NCI-H2227 treated with DMSO at 0.1 percent for 48 hours (cell line): Measurements from ENCODE around the gene CCDC174.

Source experiments
- DNase-seq: peaks from one replicate; lab custom pipeline; 2025; lab: John Stamatoyannopoulos, UW

The CCDC174 gene

GRCh38 chr3:14657579-14657978 lies 6.0 kb downstream of the CCDC174 start:
- no peak for DNase-seq

GRCh38 chr3:14658978-14659377 lies 7.4 kb downstream of the CCDC174 start:
- DNase-seq, result peak; percentile 37

- no peak for DNase-seq
These were observed 9.4 kb downstream of the CCDC174 start for GRCh38 chr3:14660942-14661341.

GRCh38 chr3:14663396-14664135 lies 12.0 kb downstream of the CCDC174 start:
- peak; percentile 22 for DNase-seq

- no peak for DNase-seq
These were observed 12.6 kb downstream of the CCDC174 start for GRCh38 chr3:14664170-14664569.

- DNase-seq, result no peak
These were observed 21.0 kb downstream of the CCDC174 start for GRCh38 chr3:14672588-14672987.

- DNase-seq, result no peak
These were observed 23.3 kb downstream of the CCDC174 start, which contains the start of gene C3orf20 for GRCh38 chr3:14674841-14675240. C3orf20 (plus strand) TSS chr3:14675141; CDS start chr3:14682714, 7,573 bp downstream.

GRCh38 chr3:14676881-14677280 lies 25.3 kb downstream of the CCDC174 start:
- DNase-seq, result no peak

GRCh38 chr3:14678015-14678503 lies 26.5 kb downstream of the CCDC174 start:
- no peak for DNase-seq

- no peak for DNase-seq
These were observed 28.6 kb downstream of the CCDC174 start for GRCh38 chr3:14680115-14680514.

GRCh38 chr3:14680716-14681115 lies 29.2 kb downstream of the CCDC174 start:
- no peak for DNase-seq

GRCh38 chr3:14684447-14684846 lies 32.9 kb downstream of the CCDC174 start:
- DNase-seq, result no peak

- no peak for DNase-seq
These were observed 33.6 kb downstream of the CCDC174 start for GRCh38 chr3:14685179-14685578.

GRCh38 chr3:14687360-14687759 lies 35.8 kb downstream of the CCDC174 start:
- no peak for DNase-seq

GRCh38 chr3:14688525-14688924 lies 37.0 kb downstream of the CCDC174 start:
- no peak for DNase-seq

- no peak for DNase-seq
These were observed 37.9 kb downstream of the CCDC174 start for GRCh38 chr3:14689247-14689980.

- no peak for DNase-seq
These were observed 39.7 kb downstream of the CCDC174 start for GRCh38 chr3:14691239-14691638.

GRCh38 chr3:14691719-14692118 lies 40.2 kb downstream of the CCDC174 start:
- no peak for DNase-seq

GRCh38 chr3:14698601-14699244 lies 47.2 kb downstream of the CCDC174 start:
- DNase-seq, result no peak

GRCh38 chr3:14699643-14700042 lies 48.1 kb downstream of the CCDC174 start:
- no peak for DNase-seq

- DNase-seq, result no peak
These were observed 49.3 kb downstream of the CCDC174 start for GRCh38 chr3:14700891-14701290.

- no peak for DNase-seq
These were observed 50.1 kb downstream of the CCDC174 start for GRCh38 chr3:14701676-14702075.
